ENCODE measurements around the gene GCKR. TPM values are rescaled to one million over a fixed set of nuclear protein-coding genes. Genes with fewer than 3 reads are reported as not detected.
A peak's percentile ranks its signal among the peaks of the same experiment; 100 is the strongest.

The GCKR gene
- total RNA-seq, 1 experiment from 2014 or later: not detected

GRCh38 chr2:27495840-27496356 is 741 bp upstream of the GCKR start:
- Histone ChIP-seq H3K36me3 (ENCODE audit: control insufficient read depth in 1 of 2, insufficient read depth in 2 of 2, low read length in 2 of 2) (no peaks in the 10 kb centered on the region), H3K4me2 (ENCODE audit: low read length) (peak overlapping the region; percentile 76; the same call in 1 of the 2 replicates), H3K9me2 (ENCODE audit: insufficient read depth) (no peaks in the 10 kb centered on the region), H3K4me1 (ENCODE audit: control insufficient read depth in 1 of 2, insufficient read depth in 2 of 2, low read length in 2 of 2) (peaks cover 0 to 10% of the 10 kb centered on the region in 2 experiments; a peak in 1 of 4 replicates), H3K27ac (ENCODE audit: low read depth, low read length) (no peak overlapping the region), H3K9me3 (ENCODE audit: control insufficient read depth in 1 of 2, insufficient read depth in 1 of 2, low read depth in 1 of 2, low read length in 2 of 2) (no peaks in the 10 kb centered on the region), H3K4me3 (replicated peaks in 1 of 2; ENCODE audit: low read depth in 1 of 2, low read length in 2 of 2) (no peak overlapping the region), H3K79me2 (ENCODE audit: insufficient read depth, low read length) (no peaks in the 10 kb centered on the region), H4K20me1 (ENCODE audit: insufficient read depth) (no peaks in the 10 kb centered on the region), H2AFZ (ENCODE audit: low read depth, low read length, poor library complexity, severe bottlenecking) (peak overlapping the region; percentile 67), H3K9ac (ENCODE audit: low read length) (no peak overlapping the region), H3K27me3 (ENCODE audit: insufficient read depth, low read length) (peaks cover 8% of the 10 kb centered on the region; the same call in 1 of the 2 replicates)
- BruUV-seq (replicated peaks): no TSS peak
- ATAC-seq (no peak), DNase-seq (ENCODE audit: low read depth, low spot score) (no peak)
- RAD21 ChIA-PET (ENCODE audit: low non-redundant PET in 1 of 2, low total read pairs in 2 of 2, uncharacterized antibody in 2 of 2, unreplicated experiment in 2 of 2): no interaction called here
- POLR2A ChIA-PET: no interaction called here
- CTCF ChIA-PET: no interaction called here
- TF ChIP-seq YY1 (IDR thresholded peaks at IDR 0.05; ENCODE audit: extremely low read depth, insufficient replicate concordance, low read depth, low read length) (no peak), EGR1 (IDR thresholded peaks at IDR 0.05; ENCODE audit: low read depth) (no peak), CEBPB (IDR thresholded peaks at IDR 0.05; ENCODE audit: low read depth) (no peak), JUND (IDR thresholded peaks at IDR 0.05) (no peak), RAD21 (IDR thresholded peaks at IDR 0.05; ENCODE audit: low read depth) (no peak), SP1 (IDR thresholded peaks at IDR 0.05; ENCODE audit: low read depth) (no peak), EZH2phosphoT487 (IDR thresholded peaks at IDR 0.05; ENCODE audit: borderline replicate concordance) (no peak), POLR2AphosphoS5 (IDR thresholded peaks at IDR 0.05; ENCODE audit: low read depth, low read length) (no peak), ZNF274 (IDR thresholded peaks at IDR 0.05; ENCODE audit: low read depth, low read length) (no peak), REST (IDR thresholded peaks at IDR 0.05; ENCODE audit: low read depth) (no peak)
- TF ChIP-seq, protein P1, sequence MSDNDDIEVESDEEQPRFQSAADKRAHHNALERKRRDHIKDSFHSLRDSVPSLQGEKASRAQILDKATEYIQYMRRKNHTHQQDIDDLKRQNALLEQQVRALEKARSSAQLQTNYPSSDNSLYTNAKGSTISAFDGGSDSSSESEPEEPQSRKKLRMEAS (IDR thresholded peaks at IDR 0.05): no peak
- TF ChIP-seq, protein P2, sequence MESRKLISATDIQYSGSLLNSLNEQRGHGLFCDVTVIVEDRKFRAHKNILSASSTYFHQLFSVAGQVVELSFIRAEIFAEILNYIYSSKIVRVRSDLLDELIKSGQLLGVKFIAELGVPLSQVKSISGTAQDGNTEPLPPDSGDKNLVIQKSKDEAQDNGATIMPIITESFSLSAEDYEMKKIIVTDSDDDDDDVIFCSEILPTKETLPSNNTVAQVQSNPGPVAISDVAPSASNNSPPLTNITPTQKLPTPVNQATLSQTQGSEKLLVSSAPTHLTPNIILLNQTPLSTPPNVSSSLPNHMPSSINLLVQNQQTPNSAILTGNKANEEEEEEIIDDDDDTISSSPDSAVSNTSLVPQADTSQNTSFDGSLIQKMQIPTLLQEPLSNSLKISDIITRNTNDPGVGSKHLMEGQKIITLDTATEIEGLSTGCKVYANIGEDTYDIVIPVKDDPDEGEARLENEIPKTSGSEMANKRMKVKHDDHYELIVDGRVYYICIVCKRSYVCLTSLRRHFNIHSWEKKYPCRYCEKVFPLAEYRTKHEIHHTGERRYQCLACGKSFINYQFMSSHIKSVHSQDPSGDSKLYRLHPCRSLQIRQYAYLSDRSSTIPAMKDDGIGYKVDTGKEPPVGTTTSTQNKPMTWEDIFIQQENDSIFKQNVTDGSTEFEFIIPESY (IDR thresholded peaks at IDR 0.05; ENCODE audit: extremely low read depth, insufficient replicate concordance, low read length): no peak
- TF ChIP-seq, protein P3, sequence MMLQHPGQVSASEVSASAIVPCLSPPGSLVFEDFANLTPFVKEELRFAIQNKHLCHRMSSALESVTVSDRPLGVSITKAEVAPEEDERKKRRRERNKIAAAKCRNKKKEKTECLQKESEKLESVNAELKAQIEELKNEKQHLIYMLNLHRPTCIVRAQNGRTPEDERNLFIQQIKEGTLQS (IDR thresholded peaks at IDR 0.05): no peak
- intact Hi-C loops (cut with micrococcal nuclease): no loop called here

All from HCT116 (cell line).